Stomach (tissue), 9 donors: ENCODE data around the gene PLAC1. TPM values are rescaled to one million over a fixed set of nuclear protein-coding genes. Genes with fewer than 3 reads are reported as not detected.
A peak's percentile ranks its signal among the peaks of the same experiment; 100 is the strongest.

Experiments used
- DNase-seq, 2 donors: peaks; one replicate each; pipeline versions ENCODE4 v3.0.0 to v3.0.0-alpha.2; 2013 to 2019
- H3K27ac ChIP-seq, 5 donors: fragments of 200-600 bp in 4 of 5; sonication (generic) in 4 of 5; one replicate each; pipeline ENCODE4 v1.5.1; 2013 to 2019; ENCODE audit warnings: mild to moderate bottlenecking in 1 of 5, moderate library complexity in 1 of 5
- H3K27me3 ChIP-seq, 3 donors: fragments of 200-600 bp; sonication (generic); one replicate each; pipeline ENCODE4 v1.5.1; 2017 to 2019; ENCODE audit warnings: mixed run types in 1 of 3
- H3K36me3 ChIP-seq, 4 donors: fragments of 200-600 bp; sonication (generic); 1 replicate in 3 of 4; 2 replicates in 1 of 4; pipeline ENCODE4 v1.5.1; 2016 to 2019
- H3K4me1 ChIP-seq, 4 donors: fragments of 200-600 bp; sonication (generic); one replicate each; pipeline ENCODE4 v1.5.1; 2016 to 2019
- H3K4me3 ChIP-seq, 4 donors: fragments of 200-600 bp; sonication (generic) in 3 of 4; one replicate each; pipeline ENCODE4 v1.5.1; 2016 to 2019; ENCODE audit warnings: mild to moderate bottlenecking in 1 of 4
- H3K9me3 ChIP-seq, 4 donors: fragments of 200-600 bp; sonication (generic); one replicate each; pipeline ENCODE4 v1.5.1; 2016 to 2019
- CTCF ChIP-seq, 7 experiments: fragments of 450-650 bp in 4 of 7; fragments of 200-600 bp in 3 of 7; sonication (generic) in 3 of 7; IDR thresholded peaks; one replicate each; pipeline ENCODE4 v1.5.1; 2016 to 2019; ENCODE audit warnings: antibody characterized with exemption in 7 of 7, control low read depth in 2 of 7, mild to moderate bottlenecking in 1 of 7
- EP300 ChIP-seq: sonication (generic); formaldehyde crosslinking; IDR thresholded peaks from one replicate; pipeline ENCODE4 v1.6.1; 2017; ENCODE audit warnings: antibody characterized with exemption
- POLR2A ChIP-seq, 4 donors: fragments of 450-650 bp; IDR thresholded peaks; one replicate each; pipeline ENCODE4 v1.6.1; 2016; ENCODE audit warnings: antibody characterized with exemption in 4 of 4, control low read depth in 2 of 4, mild to moderate bottlenecking in 1 of 4, moderate library complexity in 1 of 4
- POLR2AphosphoS5 ChIP-seq, 3 donors: sonication (generic); formaldehyde crosslinking; IDR thresholded peaks; one replicate each; pipeline ENCODE4 v1.6.1; 2016; ENCODE audit warnings: antibody characterized with exemption in 3 of 3
- WGBS, 5 donors: extraction: QIAGEN DNeasy Blood & Tissue Kit in 3 of 5; methylation state at CpG; one replicate each; pipeline versions ENCODE4 v1.1.5 to v1.1.7; 2013 to 2018; 5-methylcytosine and 5-hydroxymethylcytosine counted together
- intact Hi-C: fragments of 100-400 bp; cut with DNase I; formaldehyde crosslinking; loops from one replicate; pipeline ENCODE4 v1.15.1; 2023; ENCODE audit warnings: low total_unique reads
- polyA plus RNA-seq, 3 donors: library from polyadenylated mRNA; stranded (reverse); fragments of 200-250 nt; gene quantifications; one replicate each; pipeline ENCODE4 v1.2.3, GENCODE V29; 2013
- total RNA-seq, 5 donors: library from RNA; depleted of rRNA; stranded (reverse); fragments of >200 nt; gene quantifications; one replicate each; pipeline versions ENCODE4 v1.1.0 to v1.2.3, GENCODE V29; 2014 to 2016
- donor health status: healthy with polysubstance abuse.
- donor health status: Bipolar disorder and iron deficiency.
- donor health status: healthy.

Gene PLAC1
- total and polyA plus RNA-seq, 8 donors, result not detected

GRCh38 chrX:134654398-134655012 is 3.8 kb downstream of the PLAC1 start:
- Histone ChIP-seq H3K9me3 (no peaks in the 10 kb centered on the region), H3K4me3 (no peak overlapping the region), H3K27ac (no peak overlapping the region), H3K27me3 (peaks cover 0 to 9% (median 0%) of the 10 kb centered on the region in 3 donors), H3K4me1 (no peaks in the 10 kb centered on the region), H3K36me3 (no peaks in the 10 kb centered on the region)
- intact Hi-C loops, result no loop called here
- WGBS, 5 donors, result 45 to 88% (median 71%) methylated on average over 3 of the region's 3 CpGs
- no peak for DNase-seq
- no peak for TF ChIP-seq EP300
- no peak for TF ChIP-seq POLR2AphosphoS5 (IDR thresholded peaks at IDR 0.05)
- TF ChIP-seq POLR2A (IDR thresholded peaks at IDR 0.05), result no peak
- TF ChIP-seq CTCF (IDR thresholded peaks at IDR 0.05), result no peak

GRCh38 chrX:134653835-134654234 is 4.4 kb downstream of the PLAC1 start:
- intact Hi-C loops, result no loop called here
- H3K36me3 ChIP-seq, result no peaks in the 10 kb centered on the region
- WGBS, 5 donors, result 0 to 53% (median 31%) methylated on average over 1 of the region's 1 CpG
- no peak overlapping the region for H3K4me3 ChIP-seq
- H3K27ac ChIP-seq, result no peak overlapping the region
- peaks cover 0 to 9% (median 0%) of the 10 kb centered on the region in 3 donors for H3K27me3 ChIP-seq
- peak in 1 of 2 donors; percentile 12 for DNase-seq
- TF ChIP-seq CTCF (IDR thresholded peaks at IDR 0.05), result no peak
- no peak for TF ChIP-seq POLR2A (IDR thresholded peaks at IDR 0.05)
- no peak for TF ChIP-seq POLR2AphosphoS5 (IDR thresholded peaks at IDR 0.05)
- TF ChIP-seq EP300, result no peak
- no peaks in the 10 kb centered on the region for H3K4me1 ChIP-seq
- H3K9me3 ChIP-seq, result no peaks in the 10 kb centered on the region

DNA sequence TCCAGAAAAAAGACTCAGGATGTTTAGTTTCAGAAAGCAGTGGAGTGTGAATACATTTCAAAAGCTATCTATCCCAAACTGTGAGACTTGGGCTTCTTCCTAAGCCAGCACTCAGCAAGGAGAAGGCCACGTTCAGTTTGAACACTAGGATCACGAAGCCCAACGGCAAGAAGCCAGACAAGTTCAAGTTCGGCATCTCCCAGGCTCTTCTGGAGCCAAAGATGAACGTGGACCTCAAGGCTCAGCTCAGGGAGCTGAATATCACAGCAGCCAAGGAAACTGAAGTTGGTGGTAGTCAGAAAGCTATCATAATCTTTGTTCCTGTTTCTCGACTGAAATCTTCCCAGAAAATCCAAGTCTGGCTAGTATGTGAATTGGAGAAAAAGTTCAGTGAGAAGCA is 7.6 kb downstream of the PLAC1 start:
- Histone ChIP-seq H3K9me3 (no peaks in the 10 kb centered on the region), H3K27me3 (peaks cover 0 to 5% (median 0%) of the 10 kb centered on the region in 3 donors), H3K4me3 (no peak overlapping the region), H3K36me3 (no peaks in the 10 kb centered on the region), H3K27ac (no peak overlapping the region), H3K4me1 (no peaks in the 10 kb centered on the region)
- DNase-seq, result peak in 1 of 2 donors; percentile 32
- intact Hi-C loops, result no loop called here
- 69 to 94% (median 77%) methylated on average over 5 to 6 of the region's 6 CpGs for WGBS, 5 donors
- TF ChIP-seq POLR2AphosphoS5 (IDR thresholded peaks at IDR 0.05) (no peak), POLR2A (IDR thresholded peaks at IDR 0.05) (no peak), CTCF (IDR thresholded peaks at IDR 0.05) (no peak), EP300 (no peak)

DNA sequence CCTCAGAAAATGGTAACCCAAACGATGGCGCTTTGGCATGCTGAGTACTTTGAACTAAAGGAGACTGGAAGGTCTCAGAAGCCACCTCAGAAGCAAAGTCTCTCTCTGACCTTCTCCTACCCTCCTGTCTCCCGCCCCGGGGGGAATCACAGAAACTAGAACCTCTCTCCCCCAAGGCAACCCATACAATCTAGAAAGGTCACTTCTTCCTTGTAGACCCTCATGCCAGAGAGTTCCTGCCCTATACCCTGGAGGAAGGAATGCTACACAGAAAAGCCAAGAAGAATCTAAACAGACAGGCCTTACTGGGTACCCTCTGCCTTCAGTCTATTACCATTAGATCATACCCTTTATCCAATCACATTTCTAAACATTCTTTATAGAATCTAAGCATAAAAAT is 8.5 kb downstream of the PLAC1 start:
- WGBS, 5 donors, result 78 to 94% (median 82%) methylated on average over 3 to 4 of the region's 4 CpGs
- Histone ChIP-seq H3K4me3 (no peak overlapping the region), H3K36me3 (no peaks in the 10 kb centered on the region), H3K27me3 (peaks cover 0 to 5% (median 0%) of the 10 kb centered on the region in 3 donors), H3K9me3 (no peaks in the 10 kb centered on the region), H3K4me1 (no peaks in the 10 kb centered on the region), H3K27ac (no peak overlapping the region)
- intact Hi-C loops, result no loop called here
- DNase-seq, result no peak
- TF ChIP-seq CTCF (IDR thresholded peaks at IDR 0.05) (no peak), POLR2AphosphoS5 (IDR thresholded peaks at IDR 0.05) (no peak), POLR2A (IDR thresholded peaks at IDR 0.05) (no peak), EP300 (no peak)
